Stimulated activated CD4-positive, alpha-beta T cell treated with anti-CD3 and anti-CD28 coated beads, Interleukin-1b, Interleukin-23, amount 100 ng/mL, for 4 hours (primary cell): ENCODE data around the gene PRKAG1.

ENCODE experiments used
- DNase-seq, 2 donors: peaks; one replicate each; pipeline ENCODE4 v3.0.0-alpha.2; 2020; ENCODE audit warnings: low read depth in 2 of 2

PRKAG1 gene

DNA sequence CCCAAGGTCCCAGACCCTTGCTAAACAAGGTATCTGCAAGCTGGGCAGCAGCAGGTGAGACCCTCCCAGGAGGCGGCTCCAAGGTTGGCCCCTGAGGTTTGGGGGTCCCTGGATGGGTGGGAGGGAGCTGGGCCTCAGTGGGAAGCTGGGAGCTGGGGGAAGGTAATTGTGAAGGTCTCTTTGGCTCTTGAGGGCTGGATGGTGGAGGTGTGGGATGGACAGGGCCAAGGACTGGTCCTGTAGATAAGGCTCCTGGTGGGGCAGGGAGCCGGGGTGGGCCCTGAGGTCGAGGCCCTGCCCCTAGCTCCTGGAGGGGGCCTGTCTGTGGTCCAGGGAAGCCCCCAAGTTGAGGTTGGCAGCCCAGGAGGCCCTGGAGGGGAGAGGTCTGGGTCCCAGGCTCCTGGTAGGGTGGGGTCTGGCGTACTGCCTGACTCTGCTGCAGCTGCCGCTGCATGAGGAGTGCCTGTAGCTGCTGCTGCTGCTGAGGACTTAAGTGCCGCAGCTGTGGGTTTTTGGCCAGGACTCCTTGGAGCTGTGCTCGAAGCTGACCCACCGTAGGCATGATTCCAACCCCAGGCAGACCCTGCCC, 13.1 kb upstream of the PRKAG1 start:
- DNase-seq = no peak

DNA sequence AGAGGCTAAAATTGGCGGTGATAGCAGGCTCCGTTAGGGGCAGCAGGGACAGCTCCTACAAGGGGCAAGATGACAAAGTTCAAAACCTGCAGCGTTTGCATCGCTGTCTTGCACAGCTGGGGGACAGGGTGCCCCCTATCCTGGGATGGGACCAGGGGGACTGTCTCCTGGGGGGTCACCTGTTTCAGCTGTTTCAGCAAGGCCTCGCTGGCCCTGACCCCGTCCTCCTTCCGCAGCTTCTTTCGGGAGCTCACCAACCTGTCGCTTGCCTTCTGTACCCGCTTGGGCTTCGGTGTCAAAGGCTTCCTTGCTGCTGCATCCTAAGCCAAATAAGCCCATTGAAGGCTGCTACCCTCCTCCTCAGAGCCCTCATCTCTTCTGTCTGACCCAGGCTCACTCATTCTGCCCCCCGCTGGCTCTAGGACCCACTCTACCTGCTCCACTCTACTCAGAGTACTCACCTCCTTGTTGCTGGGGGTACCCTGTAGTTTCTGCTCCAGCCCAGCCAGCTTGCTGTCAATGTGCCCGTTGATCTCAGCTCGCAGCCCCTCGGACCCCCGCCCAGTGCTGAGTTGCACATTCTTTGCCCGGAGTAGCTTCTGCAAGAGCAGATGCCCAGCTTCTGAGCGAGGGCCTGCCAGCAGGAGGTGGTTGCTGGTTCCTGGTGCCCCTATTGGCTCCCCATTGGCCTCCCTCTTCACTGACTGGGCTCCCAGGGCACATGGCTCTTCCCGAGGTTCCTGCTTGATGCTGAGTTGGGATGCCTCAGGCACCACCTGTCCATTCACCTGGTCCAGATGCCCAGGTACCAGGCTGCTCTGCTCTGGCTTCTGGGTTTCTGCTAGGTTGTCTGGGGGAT, 12.4 kb upstream of the PRKAG1 start:
- DNase-seq = no peak

DNA sequence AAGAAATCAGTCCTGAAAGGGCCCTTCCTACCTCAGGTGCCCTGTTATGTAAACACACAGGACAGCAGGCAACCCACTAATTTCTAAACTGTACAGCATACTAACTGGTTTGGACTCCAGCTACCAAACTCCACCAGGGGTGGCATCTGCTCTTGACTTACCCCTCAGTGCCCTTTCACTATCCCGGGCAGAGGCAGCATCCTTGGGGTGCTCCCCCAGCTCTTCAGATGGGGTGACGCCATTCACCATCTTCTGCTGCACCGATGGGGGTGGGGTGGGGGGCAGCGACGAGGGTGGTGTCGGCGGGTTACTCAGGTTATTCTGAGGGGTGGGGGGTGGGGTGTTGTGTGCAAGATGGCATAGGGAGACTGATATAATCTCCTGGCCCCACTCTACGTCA, 11.5 kb upstream of the PRKAG1 start:
- DNase-seq = no peak

DNA sequence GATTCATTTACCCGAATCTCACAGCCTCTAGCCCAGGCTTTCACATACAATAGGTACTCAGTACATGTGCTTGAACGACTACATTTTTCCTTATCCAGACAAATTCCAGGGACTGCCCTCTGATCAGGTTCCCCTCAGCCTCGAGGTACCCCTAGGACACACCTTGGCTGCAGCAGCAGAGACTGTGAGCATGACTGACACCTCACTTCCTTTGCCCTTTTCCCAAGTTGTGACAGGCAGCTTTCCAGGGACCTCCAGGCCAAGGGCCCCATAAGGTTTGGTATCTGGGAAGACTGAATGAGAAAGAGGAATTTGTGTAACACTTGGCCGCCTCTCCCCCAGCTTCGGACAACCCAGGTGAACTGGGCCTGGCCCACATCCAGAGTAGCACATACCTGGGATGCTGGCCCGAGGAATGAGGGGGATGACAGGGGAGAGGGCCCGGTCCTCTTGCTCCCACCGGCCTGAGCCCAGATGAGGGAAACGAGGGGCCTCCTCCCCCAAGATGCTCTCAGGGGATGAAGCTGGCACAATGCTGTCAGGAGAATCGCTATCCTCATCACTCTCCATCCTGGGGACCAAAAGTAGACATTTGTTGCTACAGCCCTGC, 10.2 kb upstream of the PRKAG1 start:
- DNase-seq = no peak

DNA sequence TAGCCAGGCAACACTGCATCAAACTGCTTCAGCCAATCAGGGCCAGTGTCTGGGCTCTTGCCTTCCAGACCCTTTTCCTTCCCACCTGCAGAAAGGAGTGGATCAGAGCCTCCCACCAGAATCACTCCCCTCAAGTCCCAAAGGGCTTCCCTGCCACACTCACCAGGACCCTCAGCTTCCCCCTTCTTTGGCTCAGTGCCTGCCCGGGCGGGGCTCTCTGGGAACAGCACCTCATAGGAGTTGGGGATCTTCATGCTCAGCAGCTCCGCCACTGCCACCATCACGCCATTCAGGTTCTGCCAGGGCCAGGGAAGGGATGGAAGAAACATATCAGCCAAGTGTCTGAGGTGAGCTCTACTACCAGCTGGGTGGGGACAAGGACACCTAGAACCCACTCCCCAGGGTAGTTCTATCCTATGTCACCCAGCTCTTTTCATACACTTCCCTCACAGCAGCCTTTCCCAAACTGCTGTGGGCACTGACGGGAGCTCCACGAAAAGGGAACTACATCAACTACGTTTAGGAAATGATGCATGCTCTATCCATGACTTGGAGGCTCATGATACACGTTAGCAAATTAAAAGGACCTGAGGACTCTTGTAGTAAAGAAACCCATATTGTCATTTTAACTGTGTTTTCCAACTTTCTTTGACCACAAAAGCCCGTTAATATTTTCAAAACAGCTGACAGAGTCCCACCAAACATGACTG, 9.4 kb upstream of the PRKAG1 start:
- no peak for DNase-seq

DNA sequence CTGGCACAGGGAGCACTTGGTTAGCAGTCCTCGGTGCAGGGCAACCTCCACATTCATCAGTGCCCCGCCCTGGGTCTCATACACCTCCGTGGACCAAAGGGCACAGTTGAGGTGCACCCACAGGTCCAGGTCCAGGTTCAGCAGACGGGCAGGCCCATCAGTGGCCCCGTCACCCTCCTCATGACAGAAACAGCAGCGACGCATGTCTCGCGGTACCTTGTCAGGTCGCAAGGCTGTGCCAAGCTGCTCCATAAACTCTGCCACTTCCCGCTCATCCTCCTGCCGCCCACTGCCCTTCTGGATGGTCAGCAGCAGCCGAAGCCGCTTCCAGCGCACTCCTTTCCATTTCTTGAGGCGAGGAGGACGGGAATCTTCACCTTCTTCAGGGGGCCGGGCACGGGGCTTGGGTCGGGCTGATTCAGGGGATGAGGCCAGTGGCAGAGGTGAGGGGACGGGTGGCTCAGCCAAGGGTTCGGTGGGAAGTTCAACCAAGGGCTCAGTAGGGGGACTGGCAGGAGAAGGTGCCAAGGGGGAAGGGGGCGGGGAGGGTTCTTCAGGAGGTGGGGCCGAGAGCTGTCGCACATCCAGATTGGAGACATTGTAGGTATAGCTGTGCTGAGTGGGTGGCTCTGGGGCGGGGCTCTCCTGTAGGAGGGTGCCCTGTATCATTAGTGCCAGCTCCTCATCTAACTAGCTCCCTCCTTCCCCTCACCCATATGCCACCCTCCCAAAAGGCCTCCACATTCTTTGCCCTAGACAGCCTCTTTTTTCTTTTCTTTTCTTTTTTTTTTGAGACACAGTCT, 8.3 kb upstream of the PRKAG1 start:
- DNase-seq = no peak

DNA sequence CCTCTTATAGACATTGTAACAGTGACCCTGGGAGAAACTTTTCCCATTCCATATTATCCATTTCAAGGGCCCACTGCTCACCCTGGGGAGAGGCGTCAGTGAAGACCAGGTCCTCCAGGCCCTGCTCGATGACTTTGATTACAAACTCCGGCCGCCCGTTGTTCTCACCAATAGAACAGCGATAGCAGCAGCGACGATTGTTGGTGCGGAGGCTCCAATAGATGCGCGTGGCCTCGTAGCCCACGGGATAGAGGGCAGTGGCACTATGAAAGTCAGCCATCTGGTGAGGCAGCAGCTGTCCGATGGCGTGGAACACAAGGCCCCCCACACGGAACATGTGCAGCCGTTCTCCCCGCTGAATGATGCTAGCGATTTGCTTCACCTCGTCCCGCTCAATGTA, 7.5 kb upstream of the PRKAG1 start:
- DNase-seq = no peak

DNA sequence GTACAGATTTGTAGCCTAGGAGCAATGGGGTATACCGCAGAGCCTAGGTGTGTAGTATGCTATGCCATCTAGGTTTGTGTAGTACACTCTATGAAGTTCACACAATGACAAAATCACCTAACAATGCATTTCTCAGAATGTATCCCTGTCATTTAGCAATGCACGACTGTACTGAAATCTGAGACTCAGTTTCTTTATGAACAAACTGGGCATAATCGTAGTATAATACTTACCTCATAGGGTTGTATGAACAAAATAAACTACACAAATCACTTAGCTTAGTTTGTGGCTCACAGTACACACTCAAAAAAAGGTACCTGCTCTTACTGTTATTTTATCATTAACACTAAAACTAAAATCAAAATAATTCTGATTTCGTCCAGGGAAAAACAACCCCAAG, 6.9 kb upstream of the PRKAG1 start:
- DNase-seq = no peak

DNA sequence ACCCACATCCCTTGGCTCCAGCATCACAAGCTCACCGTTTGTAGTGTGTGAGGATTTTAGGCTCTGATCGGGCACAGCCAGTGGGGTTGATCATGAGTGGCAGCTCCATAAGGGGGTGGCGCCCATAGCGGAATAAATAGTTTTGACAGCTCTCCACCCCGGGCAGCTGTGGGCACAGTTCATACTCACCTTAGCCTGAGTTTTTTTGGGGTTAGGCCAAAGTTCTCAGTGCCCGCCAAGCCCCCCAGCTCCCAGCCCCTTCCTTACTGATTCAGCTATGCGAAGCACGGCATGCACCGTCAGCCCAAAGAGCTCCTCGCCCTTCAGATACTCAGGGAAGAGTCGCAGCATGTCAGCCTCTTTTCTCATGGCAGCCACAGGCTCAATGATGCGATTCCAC, 6.0 kb upstream of the PRKAG1 start:
- DNase-seq = no peak

DNA sequence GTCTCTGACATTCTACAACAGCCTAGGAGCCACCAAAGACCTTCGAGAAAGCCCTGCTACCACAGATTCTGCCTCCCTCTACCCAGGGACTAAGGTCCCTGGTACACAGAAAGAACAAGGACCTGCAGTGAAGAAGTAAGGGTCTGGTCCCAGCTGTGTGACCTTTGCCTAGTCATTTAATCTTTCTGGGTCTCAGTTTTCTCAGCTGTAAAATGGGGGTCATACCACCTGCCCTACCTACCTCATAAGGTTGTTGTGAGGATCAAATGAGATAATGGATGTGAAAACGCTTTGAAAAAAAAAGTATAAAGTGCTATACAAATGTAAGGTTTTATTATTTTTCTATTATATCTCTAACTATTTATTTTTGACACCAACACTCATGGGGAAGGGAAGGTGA, 5.2 kb upstream of the PRKAG1 start:
- DNase-seq = no peak

DNA sequence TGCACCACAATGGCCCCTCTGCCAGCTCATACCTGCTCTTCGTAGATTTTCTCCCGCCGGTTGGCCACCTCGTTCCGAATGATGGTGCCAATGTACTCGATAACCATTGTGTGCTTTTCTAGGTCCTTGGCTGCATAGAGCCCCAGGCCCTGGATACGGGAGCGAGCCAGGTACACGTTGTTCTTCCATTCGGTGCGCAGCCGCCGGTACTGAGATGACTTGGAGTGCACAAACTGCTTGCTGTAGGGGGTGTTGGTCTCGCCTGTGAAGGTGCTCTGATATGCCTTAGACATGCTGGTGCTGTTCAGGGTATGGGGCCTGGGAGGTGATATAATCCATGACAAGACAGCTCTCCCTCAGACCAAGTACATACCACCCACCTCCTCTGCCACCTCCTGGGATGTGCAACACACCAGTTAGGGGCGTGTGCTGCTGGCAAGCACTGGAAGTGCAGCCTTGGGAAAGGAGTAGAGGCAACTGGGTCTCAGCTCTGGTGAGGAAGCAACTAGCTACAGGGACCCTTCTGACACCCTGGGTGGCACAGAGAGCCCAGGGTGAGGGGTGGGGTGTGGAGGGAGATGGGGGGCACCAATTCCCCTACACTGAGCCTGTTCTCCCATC, 4.1 kb upstream of the PRKAG1 start:
- no peak for DNase-seq

DNA sequence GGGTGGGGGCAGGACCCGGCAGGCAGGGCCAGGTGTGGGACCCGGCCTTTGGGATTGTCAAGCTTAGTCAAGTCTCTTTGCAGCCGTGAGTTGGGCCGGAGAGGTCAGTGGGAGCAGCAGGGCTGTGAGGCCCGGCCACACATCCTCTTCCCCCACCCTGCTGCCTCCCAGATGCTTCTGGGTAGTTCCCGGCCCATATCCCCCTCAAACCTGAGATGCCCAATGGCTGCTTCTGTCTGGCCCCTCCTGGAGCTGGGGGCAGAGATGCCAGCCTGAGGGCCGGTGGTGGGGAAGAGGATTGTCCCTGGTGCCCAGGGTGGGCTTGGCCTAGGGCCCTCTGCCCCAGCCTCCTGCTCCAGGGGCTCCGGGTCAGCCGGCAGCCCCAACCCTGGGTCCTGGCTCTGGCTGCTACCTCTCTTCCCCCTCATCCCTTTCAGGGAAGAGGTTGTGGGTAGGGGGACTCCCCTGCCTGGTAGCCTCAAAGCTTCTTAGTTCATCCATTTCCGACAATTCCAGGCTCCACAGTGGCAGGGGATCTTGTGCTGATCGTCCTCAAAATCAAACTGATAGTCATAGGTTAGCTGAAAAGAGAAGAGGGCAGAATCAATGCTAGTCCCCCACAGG, 2.8 kb upstream of the PRKAG1 start:
- no peak for DNase-seq

DNA sequence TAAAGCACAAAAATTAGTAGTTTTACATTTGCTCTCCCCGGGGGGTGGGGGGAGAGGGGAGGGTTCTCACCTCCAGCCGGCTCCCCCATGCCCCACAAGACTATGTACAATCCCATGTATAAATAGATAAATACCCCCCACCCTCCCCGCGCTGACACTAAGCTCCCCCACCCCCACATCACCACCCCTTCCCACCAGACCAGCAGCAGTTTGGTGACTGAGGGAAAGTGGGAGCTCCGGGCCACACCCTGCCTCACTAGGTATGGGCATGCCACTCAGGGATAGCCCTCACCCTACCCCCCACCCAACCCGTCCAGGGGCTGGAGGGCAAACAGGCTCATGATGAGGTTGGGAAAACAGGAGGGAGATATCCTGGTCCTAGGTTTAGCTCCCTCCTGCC, 1.9 kb upstream of the PRKAG1 start:
- DNase-seq = no peak

DNA sequence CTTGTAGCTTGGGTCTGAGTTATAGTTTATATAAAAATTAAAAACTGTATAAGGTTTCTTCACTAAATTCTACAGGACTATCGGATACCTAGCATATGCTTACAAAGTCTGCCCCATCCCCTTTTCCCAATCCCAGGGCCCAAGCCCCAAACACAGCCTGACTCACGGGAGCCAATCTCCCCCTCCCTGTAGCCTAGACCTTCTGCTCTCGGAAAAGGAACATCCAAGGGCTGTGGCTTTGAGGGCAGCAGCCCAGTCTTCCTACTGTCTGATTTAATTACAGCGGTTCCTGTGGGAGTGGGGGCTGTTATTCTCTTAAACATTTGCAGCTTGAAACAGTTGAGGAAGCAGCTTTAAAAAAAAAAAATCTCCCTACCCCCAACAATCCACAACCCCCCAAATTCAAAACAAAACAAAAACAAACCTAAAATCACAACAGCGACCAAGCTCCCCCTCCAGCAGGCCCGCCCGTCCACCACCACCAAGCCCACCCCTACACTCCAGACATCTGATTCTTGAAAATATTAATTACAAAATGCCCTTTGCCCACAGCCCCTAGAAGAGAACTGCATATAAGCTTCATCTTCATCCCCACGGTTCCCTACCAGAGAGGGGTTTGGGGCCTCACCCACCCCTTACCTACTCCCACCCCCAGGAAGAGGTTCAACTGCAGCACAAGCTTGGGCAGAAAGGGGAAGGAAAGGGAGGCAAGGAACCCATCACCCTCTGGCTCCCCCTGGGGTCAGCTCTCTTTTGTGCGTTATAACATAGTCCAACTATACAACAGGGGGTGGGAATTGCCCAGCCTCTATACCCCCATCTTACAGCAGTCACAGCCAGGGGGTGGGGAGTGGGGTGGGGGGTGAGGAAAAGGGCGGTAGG, 1.1 kb upstream of the PRKAG1 start:
- no peak for DNase-seq

DNA sequence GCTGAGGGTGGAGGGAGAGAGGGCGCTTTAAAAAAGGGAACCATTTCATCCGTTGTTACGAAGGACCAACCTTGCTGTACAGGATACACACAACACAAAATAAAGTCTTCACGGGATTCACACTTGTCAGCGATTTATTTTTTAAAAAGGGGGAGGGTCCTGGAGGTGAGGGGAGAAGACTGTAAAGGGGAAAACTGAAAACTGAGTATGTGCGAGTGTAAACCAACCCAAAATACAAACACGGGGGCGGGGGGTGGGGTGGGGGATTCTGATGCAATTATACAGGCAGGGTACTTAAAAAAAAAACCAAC, 499 bp upstream of the PRKAG1 start:
- DNase-seq = no peak

DNA sequence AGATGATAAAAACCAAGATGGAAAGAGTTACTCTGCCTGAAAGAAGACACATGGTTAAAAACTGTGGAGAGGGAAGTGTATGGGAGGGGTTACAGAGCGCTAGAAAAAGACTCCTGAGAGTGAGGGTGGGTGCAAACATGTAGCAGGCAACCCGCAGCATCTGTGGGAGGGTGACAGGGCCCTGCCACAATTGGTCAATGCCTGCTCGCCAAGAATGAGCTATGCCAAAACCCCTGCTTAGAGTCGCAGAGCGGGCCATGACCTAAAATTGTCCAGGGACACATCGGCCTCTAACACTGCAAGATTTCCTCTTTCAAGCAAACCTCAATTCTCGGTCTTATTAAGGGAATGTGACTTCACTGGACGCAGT, 700 bp downstream of the PRKAG1 start:
- no peak for DNase-seq

DNA sequence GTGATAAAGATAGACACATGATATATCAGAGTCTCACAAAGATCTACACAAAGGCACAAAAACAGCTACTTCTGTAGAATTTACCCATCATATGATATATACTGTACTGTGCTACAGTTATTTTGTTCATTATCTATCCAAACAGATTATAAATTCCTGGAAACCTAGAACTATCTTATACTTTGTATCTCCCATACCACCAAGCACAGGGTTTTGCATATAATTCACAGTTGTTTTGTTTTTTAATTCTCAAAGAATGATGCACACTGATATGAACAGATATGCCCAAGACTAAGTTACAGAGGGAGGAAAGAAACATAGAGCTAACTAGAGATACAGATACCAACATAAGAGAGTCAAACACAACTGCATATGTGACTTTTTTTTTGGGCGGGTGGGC, 3.4 kb downstream of the PRKAG1 start:
- DNase-seq = no peak

DNA sequence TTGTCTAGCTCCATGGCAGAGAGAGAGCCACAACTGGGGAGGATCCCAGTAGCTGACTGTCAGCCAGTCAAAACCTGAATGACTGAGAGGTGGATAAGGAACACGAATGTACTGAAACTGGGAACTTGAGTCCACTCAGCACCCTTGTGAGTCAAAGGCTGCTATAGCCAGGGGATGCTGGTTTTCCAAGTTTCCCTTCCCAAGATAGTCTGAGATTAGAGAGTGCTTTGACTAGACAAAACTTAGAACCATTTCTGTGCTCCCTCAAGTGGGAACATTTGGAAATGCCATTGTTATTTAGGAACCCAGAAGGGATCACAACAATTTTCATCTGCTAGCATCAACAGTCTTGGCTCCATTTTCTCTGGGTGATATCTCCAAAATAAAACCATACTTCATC, 4.0 kb downstream of the PRKAG1 start:
- no peak for DNase-seq

DNA sequence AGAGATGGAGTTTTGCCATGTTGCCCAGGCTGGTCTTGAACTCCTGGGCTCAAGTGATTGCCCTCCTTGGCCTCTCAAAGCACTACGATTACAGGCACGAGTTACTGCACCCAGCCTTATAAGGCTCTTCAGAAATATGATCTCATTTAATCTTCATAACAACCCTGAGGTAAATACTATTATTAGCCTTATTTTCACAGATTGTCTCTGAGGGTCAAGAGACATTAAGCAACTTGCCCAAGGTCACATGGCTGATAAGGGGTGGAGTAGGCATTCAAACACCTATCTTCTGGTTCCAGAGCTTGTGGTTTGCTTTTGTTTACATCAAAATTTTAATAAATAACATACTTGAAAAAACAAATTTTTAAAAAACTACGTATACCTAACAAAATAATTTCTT, 5.1 kb downstream of the PRKAG1 start:
- DNase-seq = no peak

DNA sequence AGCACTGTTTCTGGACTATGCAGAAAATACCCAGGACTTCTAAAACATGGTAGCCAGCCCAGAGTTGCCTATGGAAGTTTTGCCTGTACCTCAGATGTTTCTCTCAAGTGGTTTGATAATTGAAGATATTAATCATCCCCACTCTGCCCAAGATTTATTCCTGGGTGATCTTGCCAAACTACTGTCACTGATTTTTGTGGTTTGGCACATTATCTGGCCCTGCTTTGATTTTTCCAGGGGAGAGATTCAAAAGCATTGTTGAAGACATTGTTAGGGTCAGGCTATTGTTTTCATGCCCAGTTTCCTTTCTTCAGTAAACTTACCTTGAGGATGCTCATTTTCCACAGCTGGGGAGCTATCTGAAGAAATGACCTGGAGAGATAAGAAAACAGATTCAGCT, 5.8 kb downstream of the PRKAG1 start:
- no peak for DNase-seq
